ENCODE data around the gene SORCS3. TPM values are rescaled to one million over a fixed set of nuclear protein-coding genes. Genes with fewer than 3 reads are reported as not detected.

The SORCS3 gene
- total and polyA plus RNA-seq, 11 donors = 0.03 to 0.19 (median 0.05) TPM; not detected in 8

- Histone ChIP-seq H3K36me3 (no peaks in the 10 kb centered on the region), H3K4me3 (no peak overlapping the region), H3K4me1 (no peaks in the 10 kb centered on the region), H3K27me3 (peaks cover 0 to 10% (median 0%) of the 10 kb centered on the region in 9 donors), H3K9me3 (no peaks in the 10 kb centered on the region), H3K27ac (no peak overlapping the region)
- no peak for ATAC-seq
- no peak for DNase-seq
- TF ChIP-seq POLR2A (IDR thresholded peaks at IDR 0.05) (no peak), CTCF (IDR thresholded peaks at IDR 0.05) (no peak)
- intact Hi-C loops (cut with DNase I) = no loop called here
- WGBS, 4 donors = 52 to 61% (median 55%) methylated on average over 5 of the region's 5 CpGs
Observed at GRCh38 chr10:104880624-104881398, 239.7 kb downstream of the SORCS3 start.

DNA sequence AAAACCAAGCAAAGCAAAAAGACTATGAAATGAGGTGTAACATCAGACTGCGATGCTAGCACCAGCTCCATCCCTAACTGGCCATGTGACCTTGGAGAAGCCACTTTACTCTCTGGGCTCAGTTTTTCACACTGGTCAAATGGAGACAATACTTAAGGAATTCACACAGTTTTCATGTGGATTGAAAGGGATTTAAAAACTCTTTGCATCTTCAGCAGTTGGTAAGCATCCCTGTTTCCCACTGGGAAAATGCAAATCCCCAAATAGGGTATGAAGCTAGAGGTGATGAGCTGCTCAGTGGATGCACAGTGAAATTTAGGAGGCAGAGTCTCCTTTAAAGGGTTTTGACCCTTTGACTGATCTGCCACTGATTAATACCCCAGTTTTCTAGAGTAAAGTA lies 240.7 kb downstream of the SORCS3 start:
- Histone ChIP-seq H3K27ac (no peak overlapping the region), H3K4me1 (no peaks in the 10 kb centered on the region), H3K9me3 (no peaks in the 10 kb centered on the region), H3K4me3 (no peak overlapping the region), H3K27me3 (peaks cover 0 to 10% (median 0%) of the 10 kb centered on the region in 9 donors), H3K36me3 (no peaks in the 10 kb centered on the region)
- no peak for DNase-seq
- no peak for TF ChIP-seq POLR2A (IDR thresholded peaks at IDR 0.05)
- no peak for TF ChIP-seq CTCF (IDR thresholded peaks at IDR 0.05)
- WGBS, 4 donors = 62 to 87% (median 74%) methylated on average over 1 of the region's 1 CpG
- ATAC-seq = no peak
- intact Hi-C loops (cut with DNase I) = no loop called here

GRCh38 chr10:104892879-104893617 lies 252.0 kb downstream of the SORCS3 start:
- ATAC-seq (no peak), DNase-seq (no peak)
- no peaks in the 10 kb centered on the region for H3K36me3 ChIP-seq
- H3K4me3 ChIP-seq = no peak overlapping the region
- peaks cover 0 to 37% (median 19%) of the 10 kb centered on the region in 12 donors for H3K9me3 ChIP-seq
- intact Hi-C loops (cut with DNase I) = no loop called here
- H3K4me1 ChIP-seq = no peaks in the 10 kb centered on the region
- 78 to 82% (median 78%) methylated on average over 5 of the region's 5 CpGs for WGBS, 4 donors
- H3K27ac ChIP-seq = no peak overlapping the region
- peaks cover 0 to 4% (median 0%) of the 10 kb centered on the region in 9 donors for H3K27me3 ChIP-seq
- no peak for TF ChIP-seq CTCF (IDR thresholded peaks at IDR 0.05)
- TF ChIP-seq POLR2A (IDR thresholded peaks at IDR 0.05) = no peak

- intact Hi-C loops (cut with DNase I) = no loop called here
- no peaks in the 10 kb centered on the region for H3K36me3 ChIP-seq
- no peak for ATAC-seq
- DNase-seq = no peak
- no peaks in the 10 kb centered on the region for H3K4me1 ChIP-seq
- H3K27ac ChIP-seq = no peak overlapping the region
- TF ChIP-seq CTCF (IDR thresholded peaks at IDR 0.05) (no peak), POLR2A (IDR thresholded peaks at IDR 0.05) (no peak)
- peaks cover 0 to 4% (median 0%) of the 10 kb centered on the region in 9 donors for H3K27me3 ChIP-seq
- no peak overlapping the region for H3K4me3 ChIP-seq
- peaks cover 0 to 31% (median 15%) of the 10 kb centered on the region in 12 donors for H3K9me3 ChIP-seq
- WGBS, 4 donors = 68 to 79% (median 75%) methylated on average over 6 of the region's 6 CpGs
Observed at GRCh38 chr10:104893701-104894100, 252.6 kb downstream of the SORCS3 start.
